GM19238 (cell line): Measurements from ENCODE around the gene KIAA1755.
"Not testable (repeated sequence)": the region's sequence is repeated elsewhere in the genome, so short reads cannot be mapped to it uniquely, and the experiment has no call there.

Experiments used
- DNase-seq: peaks from one replicate; pipeline ENCODE4 v3.0.0; 2011; ENCODE audit warnings: low spot score; ENCODE audit not compliant: insufficient read length

Gene KIAA1755

GRCh38 chr20:38290829-38291814, 30.6 kb upstream of the KIAA1755 start:
- DNase-seq: no peak

GRCh38 chr20:38286586-38287531, 26.3 kb upstream of the KIAA1755 start:
- DNase-seq: no peak

- DNase-seq: no peak
These were observed 24.4 kb upstream of the KIAA1755 start for GRCh38 chr20:38284893-38285444.

- DNase-seq: not testable (repeated sequence)
These were observed 23.6 kb upstream of the KIAA1755 start for GRCh38 chr20:38284066-38284650.

- no peak for DNase-seq
These were observed 22.7 kb upstream of the KIAA1755 start for GRCh38 chr20:38283236-38283635.

- DNase-seq: not testable (repeated sequence)
These were observed 20.8 kb upstream of the KIAA1755 start for GRCh38 chr20:38281176-38281915.

GRCh38 chr20:38278763-38279162, 18.2 kb upstream of the KIAA1755 start:
- DNase-seq: no peak

- DNase-seq: no peak
These were observed 17.6 kb upstream of the KIAA1755 start for GRCh38 chr20:38278131-38278530.

GRCh38 chr20:38277691-38278090, 17.2 kb upstream of the KIAA1755 start:
- DNase-seq: no peak

GRCh38 chr20:38277285-38277684, 16.8 kb upstream of the KIAA1755 start:
- DNase-seq: no peak

GRCh38 chr20:38275815-38276550, 15.4 kb upstream of the KIAA1755 start:
- no peak for DNase-seq

GRCh38 chr20:38272961-38273360, 12.4 kb upstream of the KIAA1755 start:
- no peak for DNase-seq

- DNase-seq: no peak
These were observed 11.9 kb upstream of the KIAA1755 start for GRCh38 chr20:38272398-38272797.

- no peak for DNase-seq
These were observed 11.1 kb upstream of the KIAA1755 start for GRCh38 chr20:38271608-38272120.

GRCh38 chr20:38270869-38271605, 10.5 kb upstream of the KIAA1755 start:
- DNase-seq: no peak

- DNase-seq: no peak
These were observed 9.2 kb upstream of the KIAA1755 start for GRCh38 chr20:38269715-38270114.

- no peak for DNase-seq
These were observed 8.5 kb upstream of the KIAA1755 start for GRCh38 chr20:38269040-38269439.

- no peak for DNase-seq
These were observed 7.5 kb upstream of the KIAA1755 start for GRCh38 chr20:38267901-38268514.
